H1 (cell line): ENCODE results near the gene OCSTAMP. TPM values are rescaled to one million over a fixed set of nuclear protein-coding genes. Genes with fewer than 3 reads are reported as not detected.

ENCODE experiments used
- CTCF ChIA-PET: fragments of 300-600 bp; sonication (Branson Sonifier 250); formaldehyde crosslinking; loops from one replicate; lab custom pipeline; 2021; ENCODE audit not compliant: partially characterized antibody; lab: Charles Lee
- POLR2A ChIA-PET: fragments of 300-600 bp; sonication (Branson Sonifier 250); formaldehyde crosslinking; loops from one replicate; lab custom pipeline; 2021; ENCODE audit warnings: inconsistent platforms; ENCODE audit not compliant: partially characterized antibody; lab: Charles Lee
- DNase-seq, 2 experiments: peaks; one replicate each; pipeline versions ENCODE4 v3.0.0 to v3.0.0-alpha.2; 2010 to 2022; ENCODE audit warnings: low spot score in 2 of 2, low read depth in 1 of 2, mixed read lengths in 1 of 2
- FAIRE-seq: peaks from 2 replicates; lab custom pipeline; 2011; peaks lifted over from hg19 to GRCh38; lab: Jason Lieb, UNC
- H2AFZ ChIP-seq: 2 replicates; pipeline ENCODE4 v1.8.1; 2012; ENCODE audit warnings: low read length, inconsistent platforms
- H2AK5ac ChIP-seq: 2 replicates; pipeline ENCODE4 v1.6.1; 2013; ENCODE audit warnings: low read depth, low read length
- H2BK120ac ChIP-seq: replicated peaks from 2 replicates; pipeline ENCODE3; 2013; ENCODE audit warnings: low read depth, low read length, inconsistent platforms
- H2BK12ac ChIP-seq: 2 replicates; pipeline ENCODE4 v1.6.1; 2013; ENCODE audit warnings: low read depth, low read length
- H2BK15ac ChIP-seq: 2 replicates; pipeline ENCODE4 v1.6.1; 2013; ENCODE audit warnings: low read length
- H2BK20ac ChIP-seq: 2 replicates; pipeline ENCODE4 v1.6.1; 2013; ENCODE audit warnings: low read length
- H2BK5ac ChIP-seq: 2 replicates; pipeline ENCODE4 v1.6.1; 2013; ENCODE audit warnings: low read depth, low read length
- H3K14ac ChIP-seq: 2 replicates; pipeline ENCODE4 v1.6.1; 2013; ENCODE audit warnings: inconsistent platforms; ENCODE audit not compliant: insufficient read length
- H3K18ac ChIP-seq: 2 replicates; pipeline ENCODE4 v1.6.1; 2013; ENCODE audit warnings: low read length; ENCODE audit errors: extremely low read depth
- H3K23ac ChIP-seq: 2 replicates; pipeline ENCODE4 v1.6.1; 2013; ENCODE audit warnings: inconsistent platforms; ENCODE audit not compliant: insufficient read length
- H3K23me2 ChIP-seq: 2 replicates; pipeline ENCODE4 v1.6.1; 2013; ENCODE audit warnings: low read depth, low read length
- H3K27ac ChIP-seq: 2 replicates; pipeline ENCODE4 v1.6.1; 2011; ENCODE audit warnings: low read depth, low read length, inconsistent platforms
- H3K27me3 ChIP-seq, 4 experiments: replicated peaks in 1 of 4; 1 replicate in 1 of 4; 2 replicates in 3 of 4; pipeline versions ENCODE4 v1.6.1 to v1.8.1; 2011 to 2013; ENCODE audit warnings: low read length in 3 of 4, mild to moderate bottlenecking in 3 of 4, inconsistent platforms in 2 of 4, mixed read lengths in 2 of 4, moderate library complexity in 1 of 4; ENCODE audit not compliant: control insufficient read depth in 3 of 4, insufficient read depth in 3 of 4; ENCODE audit errors: extremely low read depth in 1 of 4
- H3K36me3 ChIP-seq, 4 experiments: 2 replicates each; pipeline versions ENCODE4 v1.6.1 to v1.8.1; 2011 to 2013; ENCODE audit warnings: mild to moderate bottlenecking in 4 of 4, low read length in 3 of 4, moderate library complexity in 2 of 4, control low read depth in 1 of 4, inconsistent platforms in 1 of 4; ENCODE audit not compliant: insufficient read depth in 4 of 4, control insufficient read depth in 2 of 4
- H3K4ac ChIP-seq: replicated peaks from 2 replicates; pipeline ENCODE3; 2013; ENCODE audit warnings: low read length, low read depth, mixed read lengths, inconsistent platforms; ENCODE audit not compliant: insufficient read length
- H3K4me1 ChIP-seq, 4 experiments: replicated peaks in 1 of 4; 1 replicate in 1 of 4; 2 replicates in 3 of 4; pipeline versions ENCODE4 v1.6.1 to v1.8.1; 2011 to 2013; ENCODE audit warnings: low read length in 3 of 4, inconsistent platforms in 2 of 4, mixed read lengths in 1 of 4; ENCODE audit not compliant: insufficient read depth in 4 of 4, control insufficient read depth in 3 of 4
- H3K4me2 ChIP-seq, 2 experiments: 2 replicates each; pipeline versions ENCODE4 v1.6.1 to v1.8.1; 2011 to 2013; ENCODE audit warnings: low read depth in 2 of 2, low read length in 2 of 2, control low read depth in 1 of 2, inconsistent platforms in 1 of 2, mild to moderate bottlenecking in 1 of 2; ENCODE audit not compliant: insufficient read depth in 1 of 2
- H3K4me3 ChIP-seq, 4 experiments: fragments of 200-600, 300-600 bp in 1 of 4; sonication (generic), shearing (Covaris generic), sonication (Bioruptor Twin) in 1 of 4; 2 replicates each; pipeline versions ENCODE4 v1.5.1 to v1.8.1; 2011 to 2016; ENCODE audit warnings: low read length in 4 of 4, low read depth in 3 of 4, control low read depth in 2 of 4, inconsistent platforms in 2 of 4, mild to moderate bottlenecking in 2 of 4, mixed read lengths in 1 of 4, moderate library complexity in 1 of 4; ENCODE audit not compliant: insufficient read depth in 2 of 4; ENCODE audit errors: extremely low read depth in 1 of 4
- H3K56ac ChIP-seq: replicated peaks from 2 replicates; pipeline ENCODE3; 2013; ENCODE audit warnings: low read depth, mild to moderate bottlenecking, mixed read lengths, low read length, inconsistent platforms; ENCODE audit not compliant: insufficient read length
- H3K79me1 ChIP-seq: 2 replicates; pipeline ENCODE4 v1.6.1; 2013; ENCODE audit warnings: low read depth, low read length, control low read depth
- H3K79me2 ChIP-seq, 2 experiments: 2 replicates each; pipeline versions ENCODE4 v1.6.1 to v1.8.1; 2012 to 2013; ENCODE audit warnings: low read length in 2 of 2, mild to moderate bottlenecking in 2 of 2, inconsistent platforms in 1 of 2; ENCODE audit not compliant: insufficient read depth in 2 of 2, control insufficient read depth in 1 of 2
- H3K9ac ChIP-seq, 4 experiments: replicated peaks in 1 of 4; 1 replicate in 1 of 4; 2 replicates in 3 of 4; pipeline versions ENCODE4 v1.6.1 to v1.8.1; 2011 to 2013; ENCODE audit warnings: low read depth in 3 of 4, low read length in 3 of 4, control low read depth in 2 of 4, mild to moderate bottlenecking in 2 of 4, moderate library complexity in 2 of 4, inconsistent platforms in 1 of 4; ENCODE audit errors: extremely low read depth in 1 of 4
- H3K9me3 ChIP-seq, 2 experiments: 2 replicates each; pipeline versions ENCODE4 v1.6.1 to v1.8.1; 2012 to 2013; ENCODE audit warnings: mild to moderate bottlenecking in 2 of 2, moderate library complexity in 2 of 2, control low read depth in 1 of 2, inconsistent platforms in 1 of 2, low read depth in 1 of 2, low read length in 1 of 2, mixed read lengths in 1 of 2; ENCODE audit not compliant: insufficient read depth in 2 of 2
- H4K20me1 ChIP-seq, 2 experiments: replicated peaks in 1 of 2; 2 replicates each; pipeline versions ENCODE3 to v1.8.1; 2011 to 2013; ENCODE audit warnings: inconsistent platforms in 2 of 2, low read length in 2 of 2, mild to moderate bottlenecking in 1 of 2; ENCODE audit not compliant: insufficient read depth in 2 of 2, control insufficient read depth in 1 of 2
- H4K5ac ChIP-seq: 2 replicates; pipeline ENCODE4 v1.6.1; 2013; ENCODE audit warnings: low read length, low read depth, mixed read lengths, inconsistent platforms; ENCODE audit not compliant: insufficient read length
- H4K8ac ChIP-seq: 2 replicates; pipeline ENCODE4 v1.8.0; 2013; ENCODE audit warnings: mild to moderate bottlenecking, moderate library complexity, low read length, inconsistent platforms; ENCODE audit not compliant: insufficient read depth; ENCODE audit errors: extremely low read depth
- H4K91ac ChIP-seq: replicated peaks from 2 replicates; pipeline ENCODE3; 2013; ENCODE audit warnings: low read length, mixed read lengths, inconsistent platforms; ENCODE audit not compliant: insufficient read length
- SAP30 ChIP-seq: fragments of 300-600 bp; sonication (generic); IDR thresholded peaks from 2 replicates; pipeline ENCODE4 v1.7.1; 2012; ENCODE audit warnings: low read length, moderate library complexity, mild to moderate bottlenecking, inconsistent platforms; ENCODE audit not compliant: insufficient read depth, insufficient replicate concordance
- USF2 ChIP-seq: IDR thresholded peaks from 2 replicates; pipeline ENCODE4 v1.6.1; 2011; ENCODE audit warnings: low read length, improper control_type of control experiment
- WGBS, 2 experiments: shearing (Covaris generic) in 1 of 2; methylation state at CpG; one replicate each; pipeline versions ENCODE4 v1.1.6 to v1.1.7; 2013 to 2015; ENCODE audit warnings: low lambda C conversion rate in 2 of 2, mixed read lengths in 2 of 2, inconsistent platforms in 1 of 2, low coverage in 1 of 2, missing lambda C conversion rate in 1 of 2; ENCODE audit not compliant: insufficient replicate concordance in 2 of 2, insufficient coverage in 1 of 2, insufficient read length in 1 of 2; ENCODE audit errors: extremely low coverage in 1 of 2, missing lambda C conversion rate in 1 of 2; 5-methylcytosine and 5-hydroxymethylcytosine counted together
- polyA plus RNA-seq, 7 experiments: library from polyadenylated mRNA; depleted of rRNA in 3 of 7; stranded (reverse) in 5 of 7; unstranded in 2 of 7; fragments of >200 nt in 5 of 7; fragments of 200-250 nt in 2 of 7; gene quantifications; 1 replicate in 5 of 7; 2 replicates in 1 of 7; 4 replicates in 1 of 7; pipeline versions ENCODE4 v1.2.1 to v1.2.3, GENCODE V29; 2011 to 2013; ENCODE audit warnings: missing spikeins in 2 of 7, mixed read lengths in 2 of 7
- total RNA-seq: library from RNA; stranded (reverse); fragmentation: NEBNext Ultra II Directional; extraction: Animal tissue kit (Norgen Biotek cat#: 25700); gene quantifications from 2 replicates; pipeline ENCODE4 v1.2.1, GENCODE V29; 2021

OCSTAMP gene
- total and polyA plus RNA-seq, 2 of the 8 experiments (the other 6 are each of a cell fraction or from before 2014, with no cell fraction given) = 0.09 to 0.13 TPM

GRCh38 chr20:46573788-46574584 is 23.5 kb upstream of the OCSTAMP start:
- Histone ChIP-seq H3K4me1 (no peaks in the 10 kb centered on the region; a peak in 2 of 7 replicates), H3K56ac (no peak overlapping the region), H4K20me1 (no peaks in the 10 kb centered on the region), H2BK120ac (no peak overlapping the region), H2BK12ac (no peak overlapping the region), H3K79me1 (no peaks in the 10 kb centered on the region), H3K14ac (no peak overlapping the region), H3K9ac (no peak overlapping the region), H3K27ac (no peak overlapping the region), H2AFZ (no peak overlapping the region), H3K79me2 (no peaks in the 10 kb centered on the region), H4K8ac (no peak overlapping the region; the same call in 1 of the 2 replicates), H2BK5ac (no peak overlapping the region), H4K5ac (no peak overlapping the region), H3K4ac (no peak overlapping the region), H2AK5ac (no peak overlapping the region), H3K4me2 (no peak overlapping the region), H3K36me3 (no peaks in the 10 kb centered on the region; a peak in 1 of 8 replicates), H2BK20ac (no peak overlapping the region), H3K23ac (no peak overlapping the region), H3K18ac (no peak overlapping the region), H3K23me2 (no peaks in the 10 kb centered on the region), H3K27me3 (no peaks in the 10 kb centered on the region), H3K4me3 (no peak overlapping the region), H4K91ac (no peak overlapping the region), H3K9me3 (no peaks in the 10 kb centered on the region), H2BK15ac (no peak overlapping the region)
- DNase-seq (no peak), FAIRE-seq (no peak)
- POLR2A ChIA-PET = interaction anchor here (1.0 to 1.6 kb wide), 5 partner anchors 8 to 110 kb away, joined by 3 to 5 read pairs (median 3); partner anchors contain the start of gene OCSTAMP
- CTCF ChIA-PET = interaction anchor here (1.0 to 4.5 kb wide), 8 partner anchors 9 to 127 kb away, joined by 3 to 41 read pairs (median 4); no protein-coding TSS in a partner anchor
- 92% methylated on average over 19 of the region's 19 CpGs; no CpG with 5 or more reads in 1 of the 2 experiments for WGBS, 2 experiments
- no peak for TF ChIP-seq SAP30
- TF ChIP-seq USF2 = no peak
